Activated naive CD4-positive, alpha-beta T cell treated with anti-CD3 and anti-CD28 coated beads, Interleukin-2, amount 50 U/mL, for 72 hours (primary cell): ENCODE measurements around the gene PTCRA. TPM values are rescaled to one million over a fixed set of nuclear protein-coding genes. Genes with fewer than 3 reads are reported as not detected.
"Not testable (repeated sequence)": the region's sequence is repeated elsewhere in the genome, so short reads cannot be mapped to it uniquely, and the experiment has no call there.

Experiments used
- ATAC-seq, 2 donors: fragments of 150-1000 bp; cut with Tn5 transposase; 2 replicates each; pipeline ENCODE4 v1.10.0; 2021; ENCODE audit warnings: mild to moderate bottlenecking in 2 of 2, moderate library complexity in 2 of 2
- DNase-seq, 2 donors: peaks; one replicate each; pipeline ENCODE4 v3.0.0; 2021 to 2022; ENCODE audit warnings: low spot score in 2 of 2
- H3K27ac Mint-ChIP-seq, 2 donors: one replicate each; pipeline ENCODE4 v1.8.0; 2022; ENCODE audit warnings: mild to moderate bottlenecking in 2 of 2, mixed read lengths in 2 of 2
- H3K36me3 Mint-ChIP-seq, 2 donors: one replicate each; pipeline ENCODE4 v1.8.0; 2022; ENCODE audit warnings: mixed read lengths in 2 of 2
- H3K9me3 Mint-ChIP-seq, 2 donors: one replicate each; pipeline ENCODE4 v1.8.0; 2022; ENCODE audit warnings: mixed read lengths in 2 of 2
- total RNA-seq, 2 donors: library from RNA; stranded (reverse); gene quantifications; one replicate each; pipeline ENCODE4 v1.2.3, GENCODE V29; 2022

PTCRA gene
- total RNA-seq, 2 donors from 2014 or later, result not detected

- peak overlapping the region; percentile 99 for H3K27ac Mint-ChIP-seq
- peaks cover 12 to 31% of the 10 kb centered on the region in 2 donors for H3K36me3 Mint-ChIP-seq
- ATAC-seq (peak; percentile 43 to 63), DNase-seq (peak; percentile 59 to 66)
- no peaks in the 10 kb centered on the region for H3K9me3 Mint-ChIP-seq
These were observed 14.0 kb downstream of the PTCRA start for GRCh38 chr6:42929821-42930360.

- no peak for ATAC-seq
- no peak for DNase-seq
- H3K36me3 Mint-ChIP-seq, result peaks cover 21 to 41% of the 10 kb centered on the region in 2 donors
- peak overlapping the region; percentile 23 to 38 for H3K27ac Mint-ChIP-seq
- no peaks in the 10 kb centered on the region for H3K9me3 Mint-ChIP-seq
These were observed 16.6 kb downstream of the PTCRA start for GRCh38 chr6:42932412-42932811.

DNA sequence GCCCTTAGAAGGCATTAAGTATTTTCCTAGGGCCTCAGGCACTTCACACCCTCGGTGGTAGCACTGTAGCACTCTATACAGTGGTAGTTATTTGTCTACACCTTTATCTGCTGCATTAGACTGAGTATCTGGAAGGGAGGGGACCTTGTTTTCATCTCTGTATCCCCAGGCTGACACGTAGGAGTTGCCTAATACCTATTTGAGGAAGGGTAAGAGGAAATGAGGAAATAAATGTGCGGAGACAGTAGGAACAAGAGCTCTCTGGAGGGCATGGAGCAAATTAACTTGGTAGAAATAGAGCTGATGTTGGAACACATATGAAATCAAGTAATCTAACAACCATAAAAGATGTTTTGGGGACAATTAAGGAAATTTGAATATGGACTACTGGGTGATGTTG lies 17.4 kb downstream of the PTCRA start:
- Mint-ChIP-seq H3K27ac (peak overlapping the region in 1 of 2 donors; percentile 11), H3K9me3 (no peaks in the 10 kb centered on the region), H3K36me3 (peaks cover 21 to 40% of the 10 kb centered on the region in 2 donors)
- DNase-seq (no peak), ATAC-seq (no peak)

- H3K27ac Mint-ChIP-seq, result peak overlapping the region in 1 of 2 donors; percentile 93
- peaks cover 12 to 35% of the 10 kb centered on the region in 2 donors for H3K36me3 Mint-ChIP-seq
- ATAC-seq (peak in 1 of 2 donors; percentile 51), DNase-seq (no peak)
- no peaks in the 10 kb centered on the region for H3K9me3 Mint-ChIP-seq
These were observed 19.5 kb downstream of the PTCRA start for GRCh38 chr6:42935322-42935721.

- peaks cover 10 to 40% of the 10 kb centered on the region in 2 donors for H3K36me3 Mint-ChIP-seq
- DNase-seq, result no peak
- no peaks in the 10 kb centered on the region for H3K9me3 Mint-ChIP-seq
- no peak overlapping the region for H3K27ac Mint-ChIP-seq
- ATAC-seq, result no peak
These were observed 20.5 kb downstream of the PTCRA start for GRCh38 chr6:42936398-42936797.

- Mint-ChIP-seq H3K9me3 (no peaks in the 10 kb centered on the region), H3K27ac (peak overlapping the region; percentile 26 to 95), H3K36me3 (peaks cover 10 to 30% of the 10 kb centered on the region in 2 donors)
- DNase-seq (no peak), ATAC-seq (no peak)
These were observed 21.9 kb downstream of the PTCRA start for GRCh38 chr6:42937548-42938427.

- no peaks in the 10 kb centered on the region for H3K9me3 Mint-ChIP-seq
- ATAC-seq (no peak), DNase-seq (no peak)
- peaks cover 10 to 24% of the 10 kb centered on the region in 2 donors for H3K36me3 Mint-ChIP-seq
- H3K27ac Mint-ChIP-seq, result peak overlapping the region; percentile 28 to 95
These were observed 22.6 kb downstream of the PTCRA start for GRCh38 chr6:42938428-42938796.

- Mint-ChIP-seq H3K36me3 (peaks cover 10 to 23% of the 10 kb centered on the region in 2 donors), H3K27ac (peak overlapping the region; percentile 28 to 95), H3K9me3 (no peaks in the 10 kb centered on the region)
- DNase-seq (no peak), ATAC-seq (no peak)
These were observed 23.3 kb downstream of the PTCRA start for GRCh38 chr6:42938987-42939809.

DNA sequence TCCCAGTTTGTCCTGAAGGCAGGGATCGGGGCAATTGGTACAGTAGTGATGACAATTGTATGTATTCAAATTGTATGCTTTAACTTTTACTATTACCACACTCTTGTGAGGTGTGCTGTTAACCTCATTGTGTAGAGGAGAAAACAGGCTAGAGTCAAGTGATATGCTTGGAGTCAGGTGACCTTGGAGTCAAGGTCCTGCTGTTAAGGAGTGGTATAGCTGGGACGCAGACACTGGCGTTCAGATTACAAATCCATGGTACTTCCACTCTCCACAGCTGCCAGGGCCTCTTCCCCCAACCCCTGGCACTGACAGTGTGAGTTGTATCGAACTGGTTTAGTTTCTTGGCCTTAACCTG lies 23.9 kb downstream of the PTCRA start:
- Mint-ChIP-seq H3K27ac (peak overlapping the region in 1 of 2 donors; percentile 55), H3K36me3 (peaks cover 10 to 23% of the 10 kb centered on the region in 2 donors), H3K9me3 (no peaks in the 10 kb centered on the region)
- DNase-seq, result no peak
- no peak for ATAC-seq

DNA sequence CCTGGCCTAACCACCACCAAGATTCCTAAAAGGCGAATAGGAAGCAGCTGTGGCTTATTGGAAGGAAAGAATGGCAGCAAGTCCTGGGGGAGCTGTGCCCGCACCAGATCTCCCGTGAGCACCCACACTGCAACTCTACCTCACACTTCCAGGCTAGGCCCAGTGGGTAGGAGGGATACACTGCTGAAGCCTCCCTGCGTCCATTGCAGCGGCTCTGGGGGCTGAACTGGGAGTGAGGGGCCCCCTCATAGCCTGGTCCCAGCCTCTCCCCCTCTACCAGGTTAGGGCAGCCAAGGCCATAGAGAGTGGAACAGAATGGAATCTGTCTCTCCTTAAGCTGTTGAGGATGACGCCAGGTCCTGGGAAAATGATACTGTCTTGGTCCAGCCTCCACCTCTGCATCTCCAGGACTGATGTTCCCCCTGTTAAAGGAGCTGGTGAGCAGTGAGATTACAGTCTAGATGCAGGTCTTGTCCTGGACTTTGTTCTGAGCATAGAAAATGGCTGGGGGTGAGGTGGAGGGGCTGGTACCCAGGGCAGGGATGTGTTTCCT lies 24.7 kb downstream of the PTCRA start:
- Mint-ChIP-seq H3K9me3 (no peaks in the 10 kb centered on the region), H3K27ac (peak overlapping the region in 1 of 2 donors; percentile 55), H3K36me3 (peaks cover 10 to 19% of the 10 kb centered on the region in 2 donors)
- DNase-seq (no peak), ATAC-seq (no peak)

- peaks cover 6 to 13% of the 10 kb centered on the region in 2 donors for H3K36me3 Mint-ChIP-seq
- not testable (repeated sequence) for ATAC-seq, H3K9me3 Mint-ChIP-seq, DNase-seq
- H3K27ac Mint-ChIP-seq, result peak overlapping the region in 1 of 2 donors; percentile 72
These were observed 25.5 kb downstream of the PTCRA start for GRCh38 chr6:42941356-42941755.

DNA sequence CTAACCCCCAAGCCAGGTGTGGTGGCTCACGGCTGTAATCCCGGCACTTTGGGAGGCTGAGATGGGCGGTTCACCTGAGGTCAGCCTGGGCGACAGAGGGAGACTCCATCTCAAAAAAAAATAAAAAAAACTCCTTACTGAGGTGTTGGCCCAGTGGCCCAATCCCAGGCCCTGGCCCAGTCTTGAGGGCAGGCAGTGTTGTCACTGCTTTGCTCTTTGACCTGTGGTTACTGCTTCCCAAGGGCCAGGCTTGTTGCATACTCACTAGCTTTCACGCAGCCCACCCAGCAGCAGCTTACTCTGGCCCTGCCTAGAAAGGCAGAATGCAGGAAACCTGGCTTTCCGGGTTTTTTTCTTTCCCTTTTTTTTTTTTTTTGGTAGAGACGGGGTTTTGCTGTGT lies 26.6 kb downstream of the PTCRA start:
- H3K27ac Mint-ChIP-seq, result peak overlapping the region in 1 of 2 donors; percentile 56
- peaks cover 0 to 13% of the 10 kb centered on the region in 2 donors for H3K36me3 Mint-ChIP-seq
- DNase-seq (no peak), ATAC-seq (no peak)
- H3K9me3 Mint-ChIP-seq, result no peaks in the 10 kb centered on the region

- ATAC-seq (no peak), DNase-seq (no peak)
These were observed 32.1 kb downstream of the PTCRA start for GRCh38 chr6:42947950-42948349.

GRCh38 chr6:42952389-42952788 lies 36.5 kb downstream of the PTCRA start:
- DNase-seq (no peak), ATAC-seq (no peak)
- Mint-ChIP-seq H3K9me3 (no peaks in the 10 kb centered on the region), H3K27ac (no peak overlapping the region), H3K36me3 (no peaks in the 10 kb centered on the region)

More at GRCh38 chr6:42947950-42948349, 32.1 kb downstream of the PTCRA start:
- H3K36me3 Mint-ChIP-seq, result no peaks in the 10 kb centered on the region
- H3K27ac Mint-ChIP-seq, result no peak overlapping the region
- no peaks in the 10 kb centered on the region for H3K9me3 Mint-ChIP-seq

DNA sequence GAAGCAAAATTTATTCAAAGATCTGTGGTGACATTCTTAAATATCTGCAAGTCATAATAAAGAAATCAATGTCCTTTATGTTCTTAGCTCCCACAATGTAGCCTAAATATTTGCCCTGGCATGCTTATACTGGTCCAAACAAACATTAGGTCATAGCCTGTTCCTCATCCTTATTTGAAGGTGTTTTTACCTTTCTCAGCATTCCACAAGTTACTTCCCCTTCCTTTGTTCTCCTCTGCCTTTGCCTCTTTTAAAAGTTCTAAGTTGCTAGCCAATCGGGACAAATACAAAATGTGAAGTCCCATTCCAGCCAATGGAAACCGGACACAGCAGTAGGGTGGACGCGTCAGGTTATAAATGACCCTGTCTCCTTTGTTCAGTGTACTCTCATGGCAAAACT lies 38.6 kb downstream of the PTCRA start:
- not testable (repeated sequence) for H3K9me3 Mint-ChIP-seq, H3K36me3 Mint-ChIP-seq, DNase-seq, ATAC-seq, H3K27ac Mint-ChIP-seq

DNA sequence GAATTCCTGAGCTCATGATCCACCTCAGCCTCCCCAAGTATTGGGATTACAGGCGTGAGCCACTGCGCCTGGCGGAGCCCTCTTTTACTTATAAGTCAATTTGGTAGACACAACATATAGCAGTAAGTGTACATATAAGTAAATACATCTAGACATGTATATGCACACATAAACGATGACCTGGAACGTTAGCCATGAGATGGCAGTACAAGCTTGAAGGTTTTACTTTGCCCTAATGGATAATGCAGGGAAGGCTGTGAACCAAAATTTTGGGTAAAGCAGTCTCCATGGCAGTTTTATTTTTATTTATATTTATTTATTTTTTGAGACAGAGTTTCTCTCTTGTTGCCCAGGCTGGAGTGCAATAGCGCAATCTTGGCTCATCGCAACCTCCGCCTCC lies 42.3 kb downstream of the PTCRA start:
- Mint-ChIP-seq H3K36me3 (no peaks in the 10 kb centered on the region), H3K27ac (no peak overlapping the region), H3K9me3 (no peaks in the 10 kb centered on the region)
- no peak for ATAC-seq
- no peak for DNase-seq

- no peak for ATAC-seq
- Mint-ChIP-seq H3K27ac (no peak overlapping the region), H3K36me3 (no peaks in the 10 kb centered on the region), H3K9me3 (no peaks in the 10 kb centered on the region)
- no peak for DNase-seq
These were observed 44.0 kb downstream of the PTCRA start for GRCh38 chr6:42959917-42960242.
